ENCODE data around the gene ANKH.

The ANKH gene

DNA sequence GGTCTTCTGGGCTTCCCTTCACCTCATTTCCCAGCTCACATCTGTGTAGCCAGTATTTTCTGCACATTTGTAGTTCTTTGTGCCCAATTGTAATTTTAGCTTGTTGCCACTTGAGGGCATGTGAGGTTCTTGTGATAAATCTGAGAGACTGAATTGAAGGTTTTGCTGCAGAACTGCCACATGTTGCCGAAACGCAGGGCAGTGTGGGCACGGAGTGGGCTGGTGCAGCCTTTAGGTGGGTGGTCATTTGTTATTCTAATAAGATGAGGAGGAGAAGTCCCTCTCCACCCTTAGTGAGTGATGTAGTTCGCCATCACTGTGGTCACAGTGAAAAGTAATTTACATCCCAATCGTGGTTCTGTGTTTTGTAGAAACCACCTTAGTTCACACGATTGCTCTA is 185.8 kb downstream of the ANKH start:
- Histone ChIP-seq H3K9ac (ENCODE audit: low read depth in 1 of 2, low read length in 2 of 2) (no peak overlapping the region), H3K4me3 (ENCODE audit: low read depth in 1 of 2, low read length in 2 of 2) (no peak overlapping the region), H3K36me3 (ENCODE audit: control insufficient read depth in 1 of 2, insufficient read depth in 2 of 2, low read length in 2 of 2) (peaks cover 54 to 81% of the 10 kb centered on the region in 2 donors), H3K4me1 (ENCODE audit: control insufficient read depth in 1 of 2, insufficient read depth in 2 of 2, low read length in 2 of 2) (peaks cover 0 to 3% of the 10 kb centered on the region in 2 donors), H3K9me3 (ENCODE audit: control insufficient read depth in 1 of 2, low read length in 2 of 2) (peaks cover 5 to 6% of the 10 kb centered on the region in 2 donors), H3K27me3 (ENCODE audit: control insufficient read depth in 1 of 2, insufficient read depth in 2 of 2, low read length in 2 of 2) (no peaks in the 10 kb centered on the region), H3K27ac (ENCODE audit: low read depth, low read length) (no peak overlapping the region)

DNA sequence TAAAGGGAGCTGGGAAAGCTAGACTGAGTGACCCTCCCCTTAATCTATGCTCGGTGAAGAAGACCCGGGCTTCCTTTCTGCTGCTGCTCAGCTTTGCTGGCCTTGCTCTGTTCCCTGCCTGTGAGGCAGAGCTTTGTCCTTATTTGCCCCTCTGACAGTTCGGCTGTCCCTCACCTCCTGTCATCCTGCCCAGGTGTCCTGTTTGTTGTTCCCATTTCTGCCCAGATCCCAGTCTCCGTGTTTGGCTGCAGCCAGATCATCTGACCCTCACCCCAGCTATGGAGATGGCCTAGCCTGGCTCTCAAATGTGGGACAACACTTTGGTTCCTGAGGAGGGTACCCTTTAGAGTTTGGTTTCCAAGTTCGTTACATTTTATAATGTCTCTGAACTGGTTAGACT is 186.8 kb downstream of the ANKH start:
- Histone ChIP-seq H3K27me3 (ENCODE audit: control insufficient read depth in 1 of 2, insufficient read depth in 2 of 2, low read length in 2 of 2) (no peaks in the 10 kb centered on the region), H3K4me3 (ENCODE audit: low read depth in 1 of 2, low read length in 2 of 2) (no peak overlapping the region), H3K36me3 (ENCODE audit: control insufficient read depth in 1 of 2, insufficient read depth in 2 of 2, low read length in 2 of 2) (peaks cover 44 to 81% of the 10 kb centered on the region in 2 donors), H3K27ac (ENCODE audit: low read depth, low read length) (no peak overlapping the region), H3K9me3 (ENCODE audit: control insufficient read depth in 1 of 2, low read length in 2 of 2) (no peaks in the 10 kb centered on the region), H3K4me1 (ENCODE audit: control insufficient read depth in 1 of 2, insufficient read depth in 2 of 2, low read length in 2 of 2) (peaks cover 0 to 3% of the 10 kb centered on the region in 2 donors), H3K9ac (ENCODE audit: low read depth in 1 of 2, low read length in 2 of 2) (no peak overlapping the region)

DNA sequence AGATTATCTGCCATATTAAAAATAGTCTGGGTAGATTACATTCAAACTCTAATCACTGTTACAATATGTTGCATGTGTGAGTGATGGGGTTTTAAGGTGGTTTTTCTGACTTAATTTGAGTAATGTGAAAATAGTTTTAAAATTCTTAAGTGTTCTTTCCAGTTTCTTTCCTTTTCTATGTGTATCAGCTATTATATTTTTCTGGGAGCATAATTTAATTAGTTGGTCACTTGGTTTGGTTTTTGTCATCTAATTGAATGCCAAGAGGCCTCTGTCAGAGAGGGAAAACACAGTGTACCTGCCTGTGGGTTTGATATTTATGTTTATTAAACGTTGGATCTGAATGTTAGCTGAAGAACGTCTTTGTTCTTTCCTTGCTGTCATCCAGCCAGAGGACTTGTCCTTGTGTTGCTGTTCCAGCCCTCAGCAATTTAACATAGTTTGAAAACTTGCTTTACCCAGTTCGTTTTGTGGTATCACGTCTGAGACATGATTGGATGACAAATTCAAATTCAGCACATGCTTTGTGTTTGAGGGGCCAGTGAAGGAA is 187.6 kb downstream of the ANKH start:
- Histone ChIP-seq H3K4me3 (ENCODE audit: low read depth in 1 of 2, low read length in 2 of 2) (no peak overlapping the region), H3K36me3 (ENCODE audit: control insufficient read depth in 1 of 2, insufficient read depth in 2 of 2, low read length in 2 of 2) (peaks cover 37 to 77% of the 10 kb centered on the region in 2 donors), H3K9ac (ENCODE audit: low read depth in 1 of 2, low read length in 2 of 2) (no peak overlapping the region), H3K27ac (ENCODE audit: low read depth, low read length) (no peak overlapping the region), H3K4me1 (ENCODE audit: control insufficient read depth in 1 of 2, insufficient read depth in 2 of 2, low read length in 2 of 2) (peaks cover 0 to 3% of the 10 kb centered on the region in 2 donors), H3K9me3 (ENCODE audit: control insufficient read depth in 1 of 2, low read length in 2 of 2) (no peaks in the 10 kb centered on the region), H3K27me3 (ENCODE audit: control insufficient read depth in 1 of 2, insufficient read depth in 2 of 2, low read length in 2 of 2) (no peaks in the 10 kb centered on the region)

DNA sequence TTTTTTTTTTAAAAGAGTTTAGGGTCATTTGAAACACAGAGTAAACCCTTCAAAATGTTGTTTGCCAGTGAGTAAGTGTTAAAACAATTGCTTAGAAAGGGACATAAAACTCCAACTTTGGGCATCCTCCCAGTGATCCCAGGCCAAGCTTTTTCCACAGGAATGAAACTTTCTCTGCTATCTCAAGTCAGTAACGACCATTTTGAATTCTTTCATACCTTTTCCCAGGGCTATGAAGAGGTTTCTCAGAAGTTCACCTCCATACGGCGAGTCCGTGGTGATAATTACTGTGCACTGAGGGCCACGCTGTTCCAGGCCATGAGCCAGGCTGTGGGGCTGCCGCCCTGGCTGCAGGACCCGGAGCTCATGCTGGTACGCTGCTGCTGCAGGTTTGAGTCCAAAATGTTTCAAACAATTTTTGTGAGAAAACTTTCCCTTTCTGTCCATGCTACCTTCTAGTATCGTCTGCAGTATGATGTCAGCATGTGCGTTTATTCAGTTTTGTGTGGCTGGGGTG is 190.3 kb downstream of the ANKH start:
- peaks cover 4 to 8% of the 10 kb centered on the region in 2 donors for H3K4me1 ChIP-seq (ENCODE audit: control insufficient read depth in 1 of 2, insufficient read depth in 2 of 2, low read length in 2 of 2)
- H3K27me3 ChIP-seq (ENCODE audit: control insufficient read depth in 1 of 2, insufficient read depth in 2 of 2, low read length in 2 of 2): no peaks in the 10 kb centered on the region
- H3K9ac ChIP-seq (ENCODE audit: low read depth in 1 of 2, low read length in 2 of 2): no peak overlapping the region
- no peaks in the 10 kb centered on the region for H3K9me3 ChIP-seq (ENCODE audit: control insufficient read depth in 1 of 2, low read length in 2 of 2)
- H3K36me3 ChIP-seq (ENCODE audit: control insufficient read depth in 1 of 2, insufficient read depth in 2 of 2, low read length in 2 of 2): peaks cover 13 to 61% of the 10 kb centered on the region in 2 donors
- H3K4me3 ChIP-seq (ENCODE audit: low read depth in 1 of 2, low read length in 2 of 2): no peak overlapping the region
- no peak overlapping the region for H3K27ac ChIP-seq (ENCODE audit: low read depth, low read length)

DNA sequence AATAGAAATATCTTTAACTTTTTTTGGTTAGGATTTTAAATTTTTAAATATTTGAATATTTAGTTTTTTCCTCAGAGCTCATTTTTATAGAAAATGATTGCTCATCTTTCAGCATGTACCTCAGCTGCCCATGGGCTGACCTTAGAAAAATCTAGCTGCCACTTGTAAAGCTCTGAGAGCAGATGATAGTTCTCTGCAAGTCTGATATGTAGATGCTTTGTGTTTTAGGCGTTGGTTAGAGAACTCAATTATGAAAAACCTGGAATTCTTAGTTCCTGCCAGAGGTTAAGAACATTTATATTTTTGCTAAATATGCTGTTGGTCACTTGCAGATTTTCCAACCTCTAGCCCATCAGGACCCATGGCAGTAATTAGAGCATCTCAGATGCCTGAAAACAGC is 192.0 kb downstream of the ANKH start:
- Histone ChIP-seq H3K27ac (ENCODE audit: low read depth, low read length) (no peak overlapping the region), H3K36me3 (ENCODE audit: control insufficient read depth in 1 of 2, insufficient read depth in 2 of 2, low read length in 2 of 2) (peaks cover 13 to 54% of the 10 kb centered on the region in 2 donors)

DNA sequence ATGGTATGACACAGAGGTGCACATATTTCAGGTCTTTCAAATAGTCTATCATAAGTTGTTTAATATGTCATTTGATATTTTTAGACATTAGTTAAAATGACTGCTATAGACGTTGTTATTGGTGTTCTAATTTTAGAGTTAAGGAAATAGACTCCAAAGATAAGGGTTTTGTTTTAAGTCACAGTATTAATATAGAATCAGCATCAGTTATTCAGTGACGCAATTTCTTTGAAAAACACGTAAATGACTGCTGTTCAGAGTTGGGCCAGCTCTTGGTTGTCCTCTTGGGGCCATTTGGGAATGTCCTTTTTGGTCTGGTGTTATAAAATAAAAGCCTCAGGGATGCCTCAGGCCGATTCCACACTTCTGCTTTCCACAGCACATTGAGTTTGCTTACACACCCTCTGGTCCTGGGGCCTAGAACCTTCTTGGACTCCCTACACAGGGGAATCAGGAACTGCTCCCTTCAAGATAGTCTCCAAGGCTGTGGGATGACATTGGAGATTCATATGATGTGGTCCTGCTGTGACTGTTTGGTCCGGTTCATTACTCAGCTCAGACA is 192.7 kb downstream of the ANKH start:
- no peak overlapping the region for H3K9ac ChIP-seq (ENCODE audit: low read depth in 1 of 2, low read length in 2 of 2)
- no peaks in the 10 kb centered on the region for H3K9me3 ChIP-seq (ENCODE audit: control insufficient read depth in 1 of 2, low read length in 2 of 2)
- H3K4me1 ChIP-seq (ENCODE audit: control insufficient read depth in 1 of 2, insufficient read depth in 2 of 2, low read length in 2 of 2): peaks cover 15 to 16% of the 10 kb centered on the region in 2 donors
- no peaks in the 10 kb centered on the region for H3K27me3 ChIP-seq (ENCODE audit: control insufficient read depth in 1 of 2, insufficient read depth in 2 of 2, low read length in 2 of 2)
- peaks cover 13 to 48% of the 10 kb centered on the region in 2 donors for H3K36me3 ChIP-seq (ENCODE audit: control insufficient read depth in 1 of 2, insufficient read depth in 2 of 2, low read length in 2 of 2)
- H3K4me3 ChIP-seq (ENCODE audit: low read depth in 1 of 2, low read length in 2 of 2): no peak overlapping the region
- no peak overlapping the region for H3K27ac ChIP-seq (ENCODE audit: low read depth, low read length)

More for the DNA sequence above, 192.0 kb downstream of the ANKH start:
- H3K27me3 ChIP-seq (ENCODE audit: control insufficient read depth in 1 of 2, insufficient read depth in 2 of 2, low read length in 2 of 2): no peaks in the 10 kb centered on the region
- no peaks in the 10 kb centered on the region for H3K9me3 ChIP-seq (ENCODE audit: control insufficient read depth in 1 of 2, low read length in 2 of 2)
- H3K9ac ChIP-seq (ENCODE audit: low read depth in 1 of 2, low read length in 2 of 2): no peak overlapping the region
- no peak overlapping the region for H3K4me3 ChIP-seq (ENCODE audit: low read depth in 1 of 2, low read length in 2 of 2)
- peaks cover 15 to 16% of the 10 kb centered on the region in 2 donors for H3K4me1 ChIP-seq (ENCODE audit: control insufficient read depth in 1 of 2, insufficient read depth in 2 of 2, low read length in 2 of 2)

DNA sequence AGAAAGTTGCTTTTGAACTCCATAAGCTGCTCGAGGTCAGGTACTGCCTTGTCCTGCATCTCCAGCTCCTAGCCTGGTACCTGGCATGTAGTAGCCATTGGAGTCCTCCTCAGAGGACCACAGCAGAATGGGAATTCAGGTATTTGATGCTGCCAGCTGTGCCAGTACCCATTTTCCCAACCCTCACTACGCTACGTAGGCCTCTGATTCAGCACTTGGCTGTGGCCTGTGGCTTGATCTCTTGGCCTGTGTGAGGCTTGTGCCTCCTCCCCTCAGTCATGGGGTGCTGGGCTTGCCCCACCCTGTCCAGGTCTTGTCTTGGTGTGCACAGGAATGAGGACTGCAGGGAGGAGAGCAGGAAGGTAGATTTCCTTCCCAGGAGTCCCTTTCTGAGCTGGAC is 195.3 kb downstream of the ANKH start:
- Histone ChIP-seq H3K27me3 (ENCODE audit: control insufficient read depth in 1 of 2, insufficient read depth in 2 of 2, low read length in 2 of 2) (no peaks in the 10 kb centered on the region), H3K4me1 (ENCODE audit: control insufficient read depth in 1 of 2, insufficient read depth in 2 of 2, low read length in 2 of 2) (peaks cover 31 to 32% of the 10 kb centered on the region in 2 donors), H3K4me3 (ENCODE audit: low read depth in 1 of 2, low read length in 2 of 2) (peak overlapping the region in 1 of 2 donors; percentile 19), H3K9me3 (ENCODE audit: control insufficient read depth in 1 of 2, low read length in 2 of 2) (no peaks in the 10 kb centered on the region), H3K9ac (ENCODE audit: low read depth in 1 of 2, low read length in 2 of 2) (no peak overlapping the region), H3K36me3 (ENCODE audit: control insufficient read depth in 1 of 2, insufficient read depth in 2 of 2, low read length in 2 of 2) (peaks cover 1 to 28% of the 10 kb centered on the region in 2 donors), H3K27ac (ENCODE audit: low read depth, low read length) (no peak overlapping the region)

DNA sequence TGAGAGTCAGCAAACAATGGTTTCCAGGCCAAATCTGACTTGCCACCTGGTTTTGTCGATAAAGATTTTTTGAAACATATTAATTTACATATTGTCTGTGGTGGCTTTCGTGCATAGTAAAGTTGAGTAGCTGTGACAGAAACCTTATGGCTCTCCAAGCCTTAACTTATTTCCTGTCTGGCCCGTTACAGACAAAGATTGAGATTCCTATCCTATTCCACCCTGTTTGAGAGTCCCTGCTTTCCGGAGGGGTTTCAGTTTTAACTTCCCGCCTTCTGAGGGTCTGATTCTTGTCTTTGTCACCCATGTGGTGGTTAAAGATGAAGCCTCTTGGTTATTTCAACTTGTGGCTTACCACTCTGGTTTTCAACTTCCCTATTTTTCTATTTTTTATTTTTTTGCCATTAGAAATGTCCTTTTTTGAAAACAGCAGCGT is 195.7 kb downstream of the ANKH start:
- Histone ChIP-seq H3K4me1 (ENCODE audit: control insufficient read depth in 1 of 2, insufficient read depth in 2 of 2, low read length in 2 of 2) (peaks cover 35 to 36% of the 10 kb centered on the region in 2 donors), H3K27me3 (ENCODE audit: control insufficient read depth in 1 of 2, insufficient read depth in 2 of 2, low read length in 2 of 2) (no peaks in the 10 kb centered on the region), H3K9me3 (ENCODE audit: control insufficient read depth in 1 of 2, low read length in 2 of 2) (no peaks in the 10 kb centered on the region), H3K27ac (ENCODE audit: low read depth, low read length) (no peak overlapping the region), H3K9ac (ENCODE audit: low read depth in 1 of 2, low read length in 2 of 2) (no peak overlapping the region), H3K4me3 (ENCODE audit: low read depth in 1 of 2, low read length in 2 of 2) (peak overlapping the region in 1 of 2 donors; percentile 23), H3K36me3 (ENCODE audit: control insufficient read depth in 1 of 2, insufficient read depth in 2 of 2, low read length in 2 of 2) (peaks cover 0 to 25% of the 10 kb centered on the region in 2 donors)

DNA sequence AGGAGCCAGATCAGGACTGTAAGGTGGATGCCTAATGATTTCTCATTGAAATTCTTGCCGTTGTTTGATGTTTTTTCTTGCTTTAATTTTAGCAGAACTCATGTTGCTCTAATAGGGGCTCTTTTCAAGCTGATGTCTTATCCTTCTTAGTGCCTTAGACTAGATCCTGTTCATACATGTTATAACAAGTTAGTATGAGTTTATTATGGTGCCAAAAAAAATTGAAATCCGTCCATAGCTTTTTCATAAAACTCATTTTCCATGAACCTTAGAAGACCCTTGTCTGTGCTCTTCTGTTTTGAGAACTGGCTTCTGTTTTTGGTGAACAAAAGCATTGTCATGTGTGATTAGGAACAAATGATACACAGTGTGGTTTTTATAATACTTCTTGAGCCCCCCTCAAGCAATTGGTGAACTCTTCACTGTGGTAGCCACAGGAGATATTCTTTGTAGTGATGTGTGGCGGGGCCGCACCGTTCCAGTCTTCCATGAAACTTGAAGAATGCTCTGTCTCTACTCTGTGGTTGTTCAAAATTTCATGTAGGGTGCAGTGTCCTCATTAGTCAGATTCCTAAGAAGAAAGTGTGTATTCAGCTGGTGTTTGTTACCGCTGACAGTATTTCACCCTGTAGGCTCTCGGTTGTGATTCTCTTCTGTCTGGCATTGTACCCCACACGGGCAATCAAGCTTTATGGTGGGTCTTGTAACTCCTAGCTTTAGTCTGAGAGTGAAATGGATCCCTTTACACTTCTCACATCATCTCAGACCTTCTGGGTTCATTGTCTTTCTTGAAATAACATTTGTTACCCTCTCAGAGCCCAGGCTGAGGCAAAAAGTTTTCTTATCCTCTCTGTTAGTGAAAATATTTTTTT is 196.4 kb downstream of the ANKH start:
- H3K27me3 ChIP-seq (ENCODE audit: control insufficient read depth in 1 of 2, insufficient read depth in 2 of 2, low read length in 2 of 2): no peaks in the 10 kb centered on the region
- H3K4me3 ChIP-seq (ENCODE audit: low read depth in 1 of 2, low read length in 2 of 2): peak overlapping the region in 1 of 2 donors; percentile 23
- H3K27ac ChIP-seq (ENCODE audit: low read depth, low read length): no peak overlapping the region
- no peaks in the 10 kb centered on the region for H3K9me3 ChIP-seq (ENCODE audit: control insufficient read depth in 1 of 2, low read length in 2 of 2)
- H3K36me3 ChIP-seq (ENCODE audit: control insufficient read depth in 1 of 2, insufficient read depth in 2 of 2, low read length in 2 of 2): peaks cover 0 to 20% of the 10 kb centered on the region in 2 donors
- H3K4me1 ChIP-seq (ENCODE audit: control insufficient read depth in 1 of 2, insufficient read depth in 2 of 2, low read length in 2 of 2): peaks cover 38 to 42% of the 10 kb centered on the region in 2 donors
- no peak overlapping the region for H3K9ac ChIP-seq (ENCODE audit: low read depth in 1 of 2, low read length in 2 of 2)

DNA sequence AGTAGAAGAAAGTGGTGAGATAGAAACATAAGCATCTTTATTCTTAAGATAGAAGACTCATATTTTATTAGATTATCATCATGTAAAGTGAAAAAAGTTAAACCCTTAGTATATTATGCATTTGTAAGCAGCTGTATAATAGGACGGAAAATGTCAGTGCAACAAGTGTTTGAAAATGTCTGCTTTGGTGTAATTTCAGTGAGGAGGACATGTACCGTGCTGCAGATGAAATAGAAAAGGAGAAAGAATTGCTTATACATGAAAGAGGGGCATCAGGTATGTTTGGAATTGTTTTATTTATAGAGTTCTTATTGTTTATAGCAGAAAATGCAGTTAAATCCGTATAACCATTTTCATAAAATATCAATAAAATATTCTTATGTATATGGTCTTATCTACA is 198.1 kb downstream of the ANKH start:
- H3K4me1 ChIP-seq (ENCODE audit: control insufficient read depth in 1 of 2, insufficient read depth in 2 of 2, low read length in 2 of 2): peaks cover 45 to 47% of the 10 kb centered on the region in 2 donors
- no peaks in the 10 kb centered on the region for H3K27me3 ChIP-seq (ENCODE audit: control insufficient read depth in 1 of 2, insufficient read depth in 2 of 2, low read length in 2 of 2)
- H3K27ac ChIP-seq (ENCODE audit: low read depth, low read length): no peak overlapping the region
- peaks cover 0 to 11% of the 10 kb centered on the region in 2 donors for H3K36me3 ChIP-seq (ENCODE audit: control insufficient read depth in 1 of 2, insufficient read depth in 2 of 2, low read length in 2 of 2)
- H3K9ac ChIP-seq (ENCODE audit: low read depth in 1 of 2, low read length in 2 of 2): no peak overlapping the region
- no peak overlapping the region for H3K4me3 ChIP-seq (ENCODE audit: low read depth in 1 of 2, low read length in 2 of 2)
- no peaks in the 10 kb centered on the region for H3K9me3 ChIP-seq (ENCODE audit: control insufficient read depth in 1 of 2, low read length in 2 of 2)

All from duodenal mucosa (tissue), 2 donors.